Thoracic aorta (tissue), 2 donors: ENCODE measurements around the gene KCTD19. TPM values are rescaled to one million over a fixed set of nuclear protein-coding genes. Genes with fewer than 3 reads are reported as not detected.

Experiments
- ATAC-seq: fragments of 150-250 bp; one replicate; pipeline ENCODE4 v1.8.0; 2017; ENCODE audit warnings: low read depth; ENCODE audit not compliant: insufficient number of reproducible peaks, low FRiP score
- DNase-seq: peaks from one replicate; pipeline ENCODE4 v3.0.0-alpha.2; 2020; ENCODE audit warnings: low spot score
- H3K27ac ChIP-seq, 2 donors: fragments of 200-600 bp; sonication (generic); 1 replicate in 1 of 2; 2 replicates in 1 of 2; pipeline ENCODE4 v1.5.1; 2016; ENCODE audit warnings: mild to moderate bottlenecking in 2 of 2, moderate library complexity in 2 of 2
- H3K27me3 ChIP-seq: fragments of 200-600 bp; sonication (generic); replicated peaks from 2 replicates; pipeline ENCODE4 v1.6.0; 2016; ENCODE audit warnings: mild to moderate bottlenecking; ENCODE audit not compliant: insufficient read depth
- H3K36me3 ChIP-seq: fragments of 200-600 bp; sonication (generic); one replicate; pipeline ENCODE4 v1.5.1; 2016
- H3K4me1 ChIP-seq, 2 donors: fragments of 200-600 bp; sonication (generic); 1 replicate in 1 of 2; 2 replicates in 1 of 2; pipeline versions ENCODE4 v1.5.1 to v1.6.0; 2016; ENCODE audit warnings: low read depth in 2 of 2, mild to moderate bottlenecking in 1 of 2; ENCODE audit not compliant: control insufficient read depth in 1 of 2
- H3K4me3 ChIP-seq: fragments of 200-600 bp; sonication (generic); 2 replicates; pipeline ENCODE4 v1.5.1; 2016; ENCODE audit warnings: mild to moderate bottlenecking
- H3K9me3 ChIP-seq: fragments of 200-600 bp; sonication (generic); 2 replicates; pipeline ENCODE4 v1.5.1; 2016
- total RNA-seq, 2 donors: library from RNA; depleted of rRNA; stranded (reverse); fragments of >200 nt; gene quantifications; one replicate each; pipeline versions ENCODE4 v1.1.0 to v1.2.3, GENCODE V29; 2016
- TF ChIP-seq, protein P1 (sequence below): fragments of 200-600 bp; sonication (generic); IDR thresholded peaks from one replicate; pipeline ENCODE4 v1.5.1; 2019; ENCODE audit warnings: antibody characterized with exemption

Gene KCTD19
- total RNA-seq, 2 donors from 2014 or later: not detected

DNA sequence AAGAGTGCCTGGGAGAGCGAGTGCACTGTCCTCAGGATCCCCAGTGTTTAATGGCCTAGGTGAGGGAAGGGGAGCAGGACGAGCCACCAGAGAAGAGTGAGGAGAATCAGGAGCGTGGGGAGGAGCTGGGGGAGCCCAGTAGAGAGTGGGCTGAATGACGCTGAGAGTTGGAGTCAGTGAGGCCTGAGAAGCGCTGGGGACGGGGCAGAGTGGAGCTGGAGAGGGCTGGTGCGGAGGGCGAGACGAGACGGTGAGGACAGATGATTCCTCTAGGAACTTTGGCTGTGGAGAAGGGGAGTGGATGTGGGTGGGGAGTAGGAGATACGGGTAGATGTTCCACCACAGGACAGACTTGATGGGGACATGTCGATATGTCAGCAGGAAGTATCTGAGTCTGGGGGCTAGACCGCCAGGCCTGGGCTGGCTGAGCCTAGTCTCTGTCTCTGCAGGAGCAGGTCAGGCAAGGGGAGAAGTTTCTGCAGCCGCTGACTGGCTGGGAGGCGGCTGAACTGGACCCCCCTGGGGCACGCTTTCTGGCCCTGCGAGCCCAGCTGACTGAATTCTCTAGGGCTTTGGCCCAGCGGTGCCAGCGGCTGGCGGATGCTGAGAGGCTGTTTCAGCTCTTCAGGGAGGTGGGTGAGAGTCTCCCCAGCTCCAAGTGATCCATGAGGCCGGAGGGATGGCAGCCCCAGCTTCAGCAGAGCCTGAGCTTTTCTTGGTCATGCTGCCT, 42.5 kb downstream of the KCTD19 start:
- no peaks in the 10 kb centered on the region for H3K36me3 ChIP-seq
- H3K9me3 ChIP-seq: no peaks in the 10 kb centered on the region
- TF ChIP-seq, protein P1, sequence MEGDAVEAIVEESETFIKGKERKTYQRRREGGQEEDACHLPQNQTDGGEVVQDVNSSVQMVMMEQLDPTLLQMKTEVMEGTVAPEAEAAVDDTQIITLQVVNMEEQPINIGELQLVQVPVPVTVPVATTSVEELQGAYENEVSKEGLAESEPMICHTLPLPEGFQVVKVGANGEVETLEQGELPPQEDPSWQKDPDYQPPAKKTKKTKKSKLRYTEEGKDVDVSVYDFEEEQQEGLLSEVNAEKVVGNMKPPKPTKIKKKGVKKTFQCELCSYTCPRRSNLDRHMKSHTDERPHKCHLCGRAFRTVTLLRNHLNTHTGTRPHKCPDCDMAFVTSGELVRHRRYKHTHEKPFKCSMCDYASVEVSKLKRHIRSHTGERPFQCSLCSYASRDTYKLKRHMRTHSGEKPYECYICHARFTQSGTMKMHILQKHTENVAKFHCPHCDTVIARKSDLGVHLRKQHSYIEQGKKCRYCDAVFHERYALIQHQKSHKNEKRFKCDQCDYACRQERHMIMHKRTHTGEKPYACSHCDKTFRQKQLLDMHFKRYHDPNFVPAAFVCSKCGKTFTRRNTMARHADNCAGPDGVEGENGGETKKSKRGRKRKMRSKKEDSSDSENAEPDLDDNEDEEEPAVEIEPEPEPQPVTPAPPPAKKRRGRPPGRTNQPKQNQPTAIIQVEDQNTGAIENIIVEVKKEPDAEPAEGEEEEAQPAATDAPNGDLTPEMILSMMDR: no peak
- no peak overlapping the region for H3K27ac ChIP-seq
- DNase-seq (no peak), ATAC-seq (no peak)
- H3K4me1 ChIP-seq: peaks cover 0 to 12% of the 10 kb centered on the region in 2 donors
- H3K27me3 ChIP-seq: no peaks in the 10 kb centered on the region
- H3K4me3 ChIP-seq: no peak overlapping the region

DNA sequence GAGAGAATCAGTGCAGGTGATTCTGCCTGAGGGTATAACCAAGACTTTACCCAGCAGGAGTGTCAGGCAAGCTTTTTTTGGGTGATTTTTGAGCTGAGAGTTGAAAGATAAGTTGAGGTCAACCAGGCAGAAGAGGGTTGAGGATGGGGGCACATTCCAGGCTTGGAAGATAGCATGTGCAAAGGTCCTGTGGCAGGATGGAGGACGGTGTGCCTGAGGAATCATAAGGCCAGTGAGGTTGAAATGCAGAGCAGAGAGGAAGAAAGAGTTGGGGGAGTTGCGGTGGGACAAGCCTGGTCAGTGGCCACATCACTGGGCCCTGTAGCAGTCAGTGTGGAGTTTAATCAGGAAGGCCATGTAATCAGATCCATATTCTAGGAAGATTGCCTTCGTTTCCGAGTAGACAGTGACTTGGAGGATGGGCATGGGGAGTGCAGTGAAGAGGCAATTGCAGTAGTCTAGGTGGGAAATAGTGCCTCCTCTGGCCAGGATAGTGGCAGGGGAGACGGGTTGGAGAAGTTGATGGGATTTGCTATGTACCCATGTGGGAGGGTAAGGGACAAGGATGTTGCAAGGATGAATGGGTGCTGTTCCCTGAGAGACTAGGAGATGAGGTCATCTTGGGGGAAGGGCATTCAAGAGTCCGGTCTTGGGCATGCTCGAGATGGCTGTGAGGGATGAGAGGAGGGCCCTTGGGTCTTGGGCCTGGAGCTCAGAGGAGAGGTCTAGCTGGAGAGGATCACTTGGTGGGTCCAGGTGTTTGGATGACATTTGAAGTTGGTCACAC, 43.3 kb downstream of the KCTD19 start:
- H3K27ac ChIP-seq: no peak overlapping the region

DNA sequence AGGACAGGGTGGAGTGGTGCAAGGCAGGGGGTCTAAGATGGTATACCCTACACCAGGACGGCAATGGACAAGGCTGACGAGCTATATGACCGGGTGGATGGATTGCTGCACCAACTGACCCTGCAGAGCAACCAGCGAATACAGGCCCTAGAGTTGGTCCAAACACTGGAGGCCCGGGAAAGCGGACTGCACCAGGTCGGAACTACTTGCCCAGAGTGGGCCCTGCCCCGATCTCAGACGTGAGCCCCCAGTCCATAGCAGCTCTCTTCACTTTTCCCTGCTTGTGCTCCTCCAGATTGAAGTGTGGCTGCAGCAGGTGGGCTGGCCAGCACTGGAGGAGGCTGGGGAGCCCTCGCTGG, 44.1 kb downstream of the KCTD19 start:
- H3K9me3 ChIP-seq: no peaks in the 10 kb centered on the region
- peaks cover 12 to 28% of the 10 kb centered on the region in 2 donors for H3K4me1 ChIP-seq
- ATAC-seq: no peak
- TF ChIP-seq, protein P1: no peak
- no peak overlapping the region for H3K4me3 ChIP-seq
- H3K27ac ChIP-seq: no peak overlapping the region
- no peaks in the 10 kb centered on the region for H3K36me3 ChIP-seq
- no peak for DNase-seq
- no peaks in the 10 kb centered on the region for H3K27me3 ChIP-seq

More for the DNA sequence above, 43.3 kb downstream of the KCTD19 start:
- ATAC-seq (no peak), DNase-seq (no peak)
- peaks cover 3 to 20% of the 10 kb centered on the region in 2 donors for H3K4me1 ChIP-seq
- no peaks in the 10 kb centered on the region for H3K36me3 ChIP-seq
- H3K4me3 ChIP-seq: no peak overlapping the region
- no peaks in the 10 kb centered on the region for H3K27me3 ChIP-seq
- no peaks in the 10 kb centered on the region for H3K9me3 ChIP-seq
- TF ChIP-seq, protein P1: no peak

DNA sequence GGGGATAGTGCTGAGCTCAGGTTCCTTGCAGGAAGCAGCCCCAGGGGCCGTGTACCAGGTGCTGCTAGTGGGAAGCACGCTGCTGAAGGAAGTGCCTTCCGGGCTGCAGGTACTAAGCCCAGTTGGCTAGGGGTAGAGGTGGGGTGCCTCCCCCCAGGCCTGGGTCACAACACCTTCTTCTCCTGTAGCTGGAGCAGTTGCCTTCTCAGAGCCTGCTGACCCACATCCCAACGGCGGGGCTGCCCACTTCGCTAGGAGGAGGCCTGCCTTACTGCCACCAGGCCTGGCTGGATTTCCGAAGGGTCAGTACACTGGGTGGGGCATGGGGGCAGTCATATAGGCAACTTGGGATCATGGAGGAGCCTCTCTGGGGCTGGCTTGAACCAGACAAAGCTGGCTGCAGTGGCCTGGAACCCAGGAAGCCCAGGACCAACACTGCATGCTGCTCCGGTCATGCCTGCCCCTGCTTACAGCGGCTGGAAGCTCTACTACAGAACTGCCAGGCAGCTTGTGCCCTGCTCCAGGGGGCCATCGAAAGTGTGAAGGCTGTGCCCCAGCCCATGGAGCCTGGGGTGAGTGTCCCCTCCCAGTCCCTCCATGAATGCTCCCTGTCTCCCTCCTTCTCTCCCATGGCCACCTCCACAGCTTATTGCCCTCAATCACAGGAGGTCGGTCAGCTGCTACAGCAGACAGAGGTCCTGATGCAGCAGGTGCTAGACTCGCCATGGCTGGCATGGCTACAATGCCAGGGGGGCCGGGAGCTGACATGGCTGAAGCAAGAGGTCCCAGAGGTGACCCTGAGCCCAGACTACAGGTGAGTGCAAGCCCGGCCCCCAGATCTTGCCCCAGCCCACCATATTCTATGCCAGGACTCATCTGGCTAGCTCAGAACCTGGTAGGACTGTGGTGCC, 44.8 kb downstream of the KCTD19 start:
- Histone ChIP-seq H3K27ac (no peak overlapping the region), H3K4me1 (peaks cover 16 to 30% of the 10 kb centered on the region in 2 donors), H3K36me3 (no peaks in the 10 kb centered on the region), H3K4me3 (no peak overlapping the region), H3K27me3 (no peaks in the 10 kb centered on the region), H3K9me3 (no peaks in the 10 kb centered on the region)
- DNase-seq (no peak), ATAC-seq (no peak)
- TF ChIP-seq, protein P1: no peak
